Keratinocyte (primary cell): Measurements from ENCODE around the gene PSMC3. TPM values are rescaled to one million over a fixed set of nuclear protein-coding genes. Genes with fewer than 3 reads are reported as not detected.

Experiments used
- DNase-seq: peaks from one replicate; pipeline ENCODE4 v3.0.0-alpha.2; 2011; ENCODE audit warnings: low read depth, missing footprints, low spot score
- FAIRE-seq: peaks from 2 replicates; lab custom pipeline; 2011; peaks lifted over from hg19 to GRCh38; lab: Jason Lieb, UNC
- H2AFZ ChIP-seq: 2 replicates; pipeline ENCODE4 v1.6.0; 2012; ENCODE audit warnings: low read length, control low read depth, inconsistent platforms; ENCODE audit not compliant: control insufficient read depth
- H3K27ac ChIP-seq: 2 replicates; pipeline ENCODE4 v1.5.1; 2011; ENCODE audit warnings: low read length; ENCODE audit not compliant: control insufficient read depth, insufficient read depth
- H3K27me3 ChIP-seq: 3 replicates; pipeline ENCODE4 v1.6.0; 2011; ENCODE audit warnings: low read length; ENCODE audit not compliant: control insufficient read depth, insufficient read depth; ENCODE audit errors: extremely low read depth
- H3K36me3 ChIP-seq, 2 experiments: 2 replicates in 1 of 2; 3 replicates in 1 of 2; pipeline ENCODE4 v1.5.1; 2011; ENCODE audit warnings: low read length in 2 of 2, mild to moderate bottlenecking in 1 of 2; ENCODE audit not compliant: control insufficient read depth in 2 of 2, insufficient read depth in 2 of 2; ENCODE audit errors: extremely low read depth in 1 of 2
- H3K4me1 ChIP-seq: 3 replicates; pipeline ENCODE4 v1.5.1; 2011; ENCODE audit warnings: low read length; ENCODE audit not compliant: control insufficient read depth, insufficient read depth; ENCODE audit errors: extremely low read depth
- H3K4me2 ChIP-seq: 3 replicates; pipeline ENCODE4 v1.6.0; 2011; ENCODE audit warnings: low read depth, low read length; ENCODE audit not compliant: control insufficient read depth, insufficient read depth; ENCODE audit errors: extremely low read depth
- H3K4me3 ChIP-seq, 3 experiments: fragments of 200-600 bp in 1 of 3; sonication (generic) in 1 of 3; 2 replicates in 2 of 3; 3 replicates in 1 of 3; pipeline ENCODE4 v1.5.1; 2011 to 2016; ENCODE audit warnings: low read length in 3 of 3, mild to moderate bottlenecking in 3 of 3, control low read depth in 2 of 3, inconsistent platforms in 1 of 3, low read depth in 1 of 3, mixed read lengths in 1 of 3, mixed run types in 1 of 3, moderate library complexity in 1 of 3; ENCODE audit not compliant: control insufficient read depth in 2 of 3, insufficient read depth in 2 of 3; ENCODE audit errors: extremely low read depth in 1 of 3
- H3K79me2 ChIP-seq: 2 replicates; pipeline ENCODE4 v1.6.0; 2012; ENCODE audit warnings: low read length; ENCODE audit not compliant: control insufficient read depth, insufficient read depth
- H3K9ac ChIP-seq: 3 replicates; pipeline ENCODE4 v1.6.0; 2011; ENCODE audit warnings: low read length; ENCODE audit not compliant: control insufficient read depth, insufficient read depth; ENCODE audit errors: extremely low read depth
- H3K9me1 ChIP-seq: 3 replicates; pipeline ENCODE4 v1.6.0; 2011; ENCODE audit warnings: low read length; ENCODE audit not compliant: control insufficient read depth, insufficient read depth; ENCODE audit errors: extremely low read depth
- H3K9me3 ChIP-seq: 2 replicates; pipeline ENCODE4 v1.5.1; 2012; ENCODE audit warnings: low read depth, low read length; ENCODE audit not compliant: control insufficient read depth
- H4K20me1 ChIP-seq: 3 replicates; pipeline ENCODE4 v1.6.0; 2011; ENCODE audit warnings: low read length; ENCODE audit not compliant: control insufficient read depth, insufficient read depth; ENCODE audit errors: extremely low read depth
- EZH2 ChIP-seq: IDR thresholded peaks from one replicate; pipeline ENCODE4 v1.6.1; 2012; ENCODE audit warnings: inconsistent platforms, mild to moderate bottlenecking, low read length, moderate library complexity
- dilution Hi-C: fragments of 300-500 bp; cut with MboI; formaldehyde crosslinking; loops from one replicate; pipeline ENCODE4 v1.7.0; 2020; ENCODE audit warnings: low sequenced_read_pairs; ENCODE audit not compliant: extremely low pct_ligation_motif_present
- polyA plus RNA-seq, 5 experiments: library from polyadenylated mRNA; depleted of rRNA in 3 of 5; stranded (reverse) in 3 of 5; stranded (forward) in 1 of 5; unstranded in 1 of 5; fragments of >200 nt; gene quantifications; 1 replicate in 1 of 5; 2 replicates in 3 of 5; 3 replicates in 1 of 5; pipeline versions ENCODE4 v1.2.1 to v1.2.3, GENCODE V29; 2011 to 2012; ENCODE audit warnings: missing spikeins in 2 of 5, low read depth in 1 of 5, low replicate concordance in 1 of 5
- TF ChIP-seq, protein P1 (sequence below), 3 experiments: IDR thresholded peaks in 1 of 3; conservative IDR thresholded peaks in 1 of 3; optimal IDR thresholded peaks in 1 of 3; 2 replicates in 2 of 3; 3 replicates in 1 of 3; pipeline versions ENCODE3 to v1.5.1; 2011; ENCODE audit warnings: low read length in 3 of 3, mild to moderate bottlenecking in 3 of 3, moderate library complexity in 2 of 3, control low read depth in 1 of 3, inconsistent platforms in 1 of 3; ENCODE audit not compliant: insufficient read depth in 2 of 3; ENCODE audit errors: extremely low read depth in 1 of 3

Gene PSMC3
- polyA plus RNA-seq, 1 donor (not counting 4 experiments of a cell fraction or from before 2014, with no cell fraction given), result 172 TPM

GRCh38 chr11:47430524-47430923, 4.3 kb upstream of the PSMC3 start:
- peaks cover under 1% of the 10 kb centered on the region for H3K4me1 ChIP-seq
- no peak overlapping the region for H2AFZ ChIP-seq
- no peaks in the 10 kb centered on the region for H4K20me1 ChIP-seq
- dilution Hi-C loops, result no loop called here
- H3K36me3 ChIP-seq, result no peaks in the 10 kb centered on the region
- H3K79me2 ChIP-seq, result peaks cover 7% of the 10 kb centered on the region
- H3K27ac ChIP-seq, result no peak overlapping the region
- H3K4me3 ChIP-seq, result no peak overlapping the region
- no peaks in the 10 kb centered on the region for H3K27me3 ChIP-seq
- TF ChIP-seq, protein P1, sequence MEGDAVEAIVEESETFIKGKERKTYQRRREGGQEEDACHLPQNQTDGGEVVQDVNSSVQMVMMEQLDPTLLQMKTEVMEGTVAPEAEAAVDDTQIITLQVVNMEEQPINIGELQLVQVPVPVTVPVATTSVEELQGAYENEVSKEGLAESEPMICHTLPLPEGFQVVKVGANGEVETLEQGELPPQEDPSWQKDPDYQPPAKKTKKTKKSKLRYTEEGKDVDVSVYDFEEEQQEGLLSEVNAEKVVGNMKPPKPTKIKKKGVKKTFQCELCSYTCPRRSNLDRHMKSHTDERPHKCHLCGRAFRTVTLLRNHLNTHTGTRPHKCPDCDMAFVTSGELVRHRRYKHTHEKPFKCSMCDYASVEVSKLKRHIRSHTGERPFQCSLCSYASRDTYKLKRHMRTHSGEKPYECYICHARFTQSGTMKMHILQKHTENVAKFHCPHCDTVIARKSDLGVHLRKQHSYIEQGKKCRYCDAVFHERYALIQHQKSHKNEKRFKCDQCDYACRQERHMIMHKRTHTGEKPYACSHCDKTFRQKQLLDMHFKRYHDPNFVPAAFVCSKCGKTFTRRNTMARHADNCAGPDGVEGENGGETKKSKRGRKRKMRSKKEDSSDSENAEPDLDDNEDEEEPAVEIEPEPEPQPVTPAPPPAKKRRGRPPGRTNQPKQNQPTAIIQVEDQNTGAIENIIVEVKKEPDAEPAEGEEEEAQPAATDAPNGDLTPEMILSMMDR (optimal IDR thresholded peaks at IDR 0.05 in 1 of 3, IDR thresholded peaks at IDR 0.05 in 1 of 3, conservative IDR thresholded peaks at IDR 0.05 in 1 of 3; ENCODE audit: extremely low read depth in 1 of 3, insufficient read depth in 2 of 3, low read length in 3 of 3), result no peak
- TF ChIP-seq EZH2, result no peak
- H3K9me3 ChIP-seq, result no peaks in the 10 kb centered on the region
- DNase-seq, result no peak
- no peak overlapping the region for H3K4me2 ChIP-seq
- FAIRE-seq, result no peak
- no peak overlapping the region for H3K9ac ChIP-seq
- H3K9me1 ChIP-seq, result no peaks in the 10 kb centered on the region

DNA sequence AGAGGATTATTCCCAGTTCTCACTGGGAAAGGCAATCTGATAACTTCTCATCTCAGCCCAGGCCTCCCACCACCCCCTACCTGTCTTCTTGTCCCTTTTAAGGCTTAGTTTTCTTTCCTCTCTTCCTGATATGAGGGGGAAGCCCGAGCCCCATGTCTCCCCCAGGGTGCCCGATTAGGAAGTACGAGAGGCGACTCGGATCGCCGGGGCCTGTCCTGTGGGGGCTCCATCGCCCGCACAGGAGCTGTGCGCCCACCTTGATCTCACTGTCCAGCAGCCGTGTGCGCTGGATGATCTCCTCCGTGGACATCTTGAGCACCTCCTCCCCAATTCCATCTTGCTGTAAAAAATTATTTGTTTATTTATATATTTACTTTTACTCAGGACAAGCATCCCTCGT, 628 bp downstream of the PSMC3 start:
- peak overlapping the region; percentile 82 to 86 (median 83) for H3K4me3 ChIP-seq
- FAIRE-seq (no peak), DNase-seq (no peak)
- peaks cover 12% of the 10 kb centered on the region for H3K4me1 ChIP-seq
- peaks cover 28% of the 10 kb centered on the region for H3K79me2 ChIP-seq
- TF ChIP-seq, protein P1 (optimal IDR thresholded peaks at IDR 0.05 in 1 of 3, IDR thresholded peaks at IDR 0.05 in 1 of 3, conservative IDR thresholded peaks at IDR 0.05 in 1 of 3; ENCODE audit: extremely low read depth in 1 of 3, insufficient read depth in 2 of 3, low read length in 3 of 3), result no peak
- no peak for TF ChIP-seq EZH2
- H3K9me1 ChIP-seq, result no peaks in the 10 kb centered on the region
- dilution Hi-C loops, result no loop called here
- H2AFZ ChIP-seq, result peak overlapping the region; percentile 96
- peak overlapping the region; percentile 97 for H3K27ac ChIP-seq
- H3K36me3 ChIP-seq, result peaks cover 19 to 24% of the 10 kb centered on the region in 2 experiments
- no peaks in the 10 kb centered on the region for H3K9me3 ChIP-seq
- H3K4me2 ChIP-seq, result peak overlapping the region; percentile 92
- H3K27me3 ChIP-seq, result no peaks in the 10 kb centered on the region
- peak overlapping the region; percentile 99 for H3K9ac ChIP-seq
- H4K20me1 ChIP-seq, result no peaks in the 10 kb centered on the region
